ENCODE results near the gene FOXP1. TPM values are rescaled to one million over a fixed set of nuclear protein-coding genes. Genes with fewer than 3 reads are reported as not detected.
A peak's percentile ranks its signal among the peaks of the same experiment; 100 is the strongest.

Gene FOXP1
- total RNA-seq, 1 donor from 2014 or later, result 33.2 TPM

DNA sequence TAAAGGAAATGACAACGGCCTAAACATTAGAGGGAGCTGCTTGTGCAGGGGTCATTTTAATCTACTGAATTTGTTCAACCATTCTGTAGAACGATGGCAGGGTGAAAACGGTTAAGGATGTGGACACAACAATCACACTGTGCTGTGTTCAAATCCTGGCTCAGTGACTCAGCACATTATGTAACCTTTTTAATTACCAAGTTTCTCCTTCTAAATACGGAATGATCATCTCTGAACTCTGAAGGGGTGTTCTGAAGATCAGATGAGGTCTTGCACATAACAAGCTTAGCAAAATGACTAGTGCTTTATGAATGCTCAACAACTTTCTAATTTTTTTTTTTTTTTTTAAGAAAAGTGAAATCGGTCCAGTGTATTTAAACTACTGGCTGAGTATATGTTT is 592.8 kb downstream of the FOXP1 start:
- Histone ChIP-seq H3K4me3 (ENCODE audit: low read depth, low read length) (no peak overlapping the region), H3K27me3 (ENCODE audit: control insufficient read depth, insufficient read depth, low read length) (no peaks in the 10 kb centered on the region), H3K36me3 (ENCODE audit: control insufficient read depth, insufficient read depth, low read length) (peaks cover 4% of the 10 kb centered on the region)
- TF ChIP-seq, protein P1, sequence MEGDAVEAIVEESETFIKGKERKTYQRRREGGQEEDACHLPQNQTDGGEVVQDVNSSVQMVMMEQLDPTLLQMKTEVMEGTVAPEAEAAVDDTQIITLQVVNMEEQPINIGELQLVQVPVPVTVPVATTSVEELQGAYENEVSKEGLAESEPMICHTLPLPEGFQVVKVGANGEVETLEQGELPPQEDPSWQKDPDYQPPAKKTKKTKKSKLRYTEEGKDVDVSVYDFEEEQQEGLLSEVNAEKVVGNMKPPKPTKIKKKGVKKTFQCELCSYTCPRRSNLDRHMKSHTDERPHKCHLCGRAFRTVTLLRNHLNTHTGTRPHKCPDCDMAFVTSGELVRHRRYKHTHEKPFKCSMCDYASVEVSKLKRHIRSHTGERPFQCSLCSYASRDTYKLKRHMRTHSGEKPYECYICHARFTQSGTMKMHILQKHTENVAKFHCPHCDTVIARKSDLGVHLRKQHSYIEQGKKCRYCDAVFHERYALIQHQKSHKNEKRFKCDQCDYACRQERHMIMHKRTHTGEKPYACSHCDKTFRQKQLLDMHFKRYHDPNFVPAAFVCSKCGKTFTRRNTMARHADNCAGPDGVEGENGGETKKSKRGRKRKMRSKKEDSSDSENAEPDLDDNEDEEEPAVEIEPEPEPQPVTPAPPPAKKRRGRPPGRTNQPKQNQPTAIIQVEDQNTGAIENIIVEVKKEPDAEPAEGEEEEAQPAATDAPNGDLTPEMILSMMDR (IDR thresholded peaks at IDR 0.05; ENCODE audit: insufficient read depth, low read length, severe bottlenecking), result no peak
- no peak for DNase-seq (ENCODE audit: low read depth)
- no peak for FAIRE-seq

DNA sequence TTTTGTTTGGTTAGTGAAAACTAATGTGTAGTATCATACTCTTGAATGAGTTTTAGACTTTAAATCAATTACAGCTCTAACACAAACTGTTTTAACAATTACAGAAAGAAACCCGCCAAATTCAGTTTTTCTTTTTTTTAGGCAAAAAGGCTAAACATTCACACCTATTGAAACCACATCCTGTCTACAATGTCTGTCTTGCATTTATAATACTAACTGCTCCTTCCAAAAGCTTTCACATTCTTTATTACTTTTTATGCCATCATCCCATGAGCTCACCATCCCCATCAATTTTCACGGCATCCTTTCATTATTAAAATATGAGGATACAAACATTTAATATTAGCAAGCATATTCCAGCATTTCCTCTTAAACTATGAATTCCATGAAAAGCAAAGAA is 593.3 kb downstream of the FOXP1 start:
- TF ChIP-seq, protein P1 (IDR thresholded peaks at IDR 0.05; ENCODE audit: insufficient read depth, low read length, severe bottlenecking), result no peak
- Histone ChIP-seq H3K36me3 (ENCODE audit: control insufficient read depth, insufficient read depth, low read length) (peaks cover 4% of the 10 kb centered on the region), H3K27me3 (ENCODE audit: control insufficient read depth, insufficient read depth, low read length) (no peaks in the 10 kb centered on the region), H3K4me3 (ENCODE audit: low read depth, low read length) (no peak overlapping the region)
- FAIRE-seq (no peak), DNase-seq (ENCODE audit: low read depth) (no peak)

DNA sequence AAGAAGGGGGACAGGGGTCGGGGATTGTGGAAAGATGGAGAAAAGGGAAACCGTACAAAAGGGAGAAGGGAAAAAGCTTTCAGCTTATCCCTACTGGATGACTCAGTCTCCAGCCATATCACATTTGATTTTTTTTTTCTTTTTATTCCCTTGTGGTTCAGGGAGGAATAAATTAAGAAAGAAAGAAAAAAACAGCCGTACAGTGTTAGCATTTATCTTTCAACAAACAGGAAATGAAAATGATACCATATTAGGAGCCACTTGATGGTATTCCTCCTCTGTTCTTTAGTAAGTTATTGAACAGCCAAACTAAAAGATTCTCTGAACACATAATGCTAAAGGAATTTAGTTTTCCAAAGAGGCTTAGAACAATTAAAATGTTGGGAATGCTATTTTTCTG is 594.4 kb downstream of the FOXP1 start:
- no peaks in the 10 kb centered on the region for H3K27me3 ChIP-seq (ENCODE audit: control insufficient read depth, insufficient read depth, low read length)
- no peak overlapping the region for H3K4me3 ChIP-seq (ENCODE audit: low read depth, low read length)
- DNase-seq (ENCODE audit: low read depth) (peak; percentile 35), FAIRE-seq (no peak)
- peaks cover 6% of the 10 kb centered on the region for H3K36me3 ChIP-seq (ENCODE audit: control insufficient read depth, insufficient read depth, low read length)
- TF ChIP-seq, protein P1 (IDR thresholded peaks at IDR 0.05; ENCODE audit: insufficient read depth, low read length, severe bottlenecking), result no peak

DNA sequence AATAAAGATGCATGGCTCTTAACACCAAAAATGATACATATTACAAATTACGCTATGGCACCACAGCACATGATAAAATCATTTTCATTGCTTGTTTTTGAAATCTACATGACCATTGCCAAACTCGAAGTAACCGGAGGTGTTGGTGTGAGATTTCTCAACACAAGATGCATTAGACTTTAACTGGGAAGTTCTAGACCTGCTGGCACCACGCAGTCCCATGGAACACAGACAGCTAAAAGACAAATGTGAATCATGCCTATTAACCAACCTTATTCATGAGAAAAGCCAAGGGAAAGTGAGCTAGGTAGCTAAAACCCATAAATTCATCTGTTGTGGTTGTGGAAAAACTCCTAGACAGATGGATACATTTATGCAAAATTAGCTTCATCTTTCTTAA is 595.4 kb downstream of the FOXP1 start:
- TF ChIP-seq, protein P1 (IDR thresholded peaks at IDR 0.05; ENCODE audit: insufficient read depth, low read length, severe bottlenecking), result no peak
- Histone ChIP-seq H3K27me3 (ENCODE audit: control insufficient read depth, insufficient read depth, low read length) (no peaks in the 10 kb centered on the region), H3K4me3 (ENCODE audit: low read depth, low read length) (no peak overlapping the region), H3K36me3 (ENCODE audit: control insufficient read depth, insufficient read depth, low read length) (peaks cover 6% of the 10 kb centered on the region)
- DNase-seq (ENCODE audit: low read depth) (no peak), FAIRE-seq (no peak)

DNA sequence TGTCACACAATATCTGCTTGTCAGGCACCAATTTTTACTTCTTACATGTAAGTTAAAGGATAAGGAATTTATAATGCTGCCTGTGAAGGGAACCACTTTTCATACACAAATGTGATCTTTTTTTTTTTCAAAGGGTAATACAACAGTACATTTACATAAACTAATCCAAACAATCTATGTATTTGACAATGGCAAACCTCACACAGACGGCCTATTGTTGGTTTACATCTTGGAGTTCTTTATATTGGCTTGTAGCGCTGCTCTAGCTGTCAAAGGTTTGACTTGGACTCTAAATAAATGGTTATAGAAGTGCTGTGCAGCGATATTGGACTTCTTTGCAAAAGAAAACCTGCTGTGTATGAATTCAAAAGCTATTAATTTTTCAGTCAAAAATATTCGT is 598.0 kb downstream of the FOXP1 start:
- Histone ChIP-seq H3K36me3 (ENCODE audit: control insufficient read depth, insufficient read depth, low read length) (peaks cover 6% of the 10 kb centered on the region), H3K4me3 (ENCODE audit: low read depth, low read length) (no peak overlapping the region), H3K27me3 (ENCODE audit: control insufficient read depth, insufficient read depth, low read length) (no peaks in the 10 kb centered on the region)
- FAIRE-seq (no peak), DNase-seq (ENCODE audit: low read depth) (no peak)
- TF ChIP-seq, protein P1 (IDR thresholded peaks at IDR 0.05; ENCODE audit: insufficient read depth, low read length, severe bottlenecking), result no peak

DNA sequence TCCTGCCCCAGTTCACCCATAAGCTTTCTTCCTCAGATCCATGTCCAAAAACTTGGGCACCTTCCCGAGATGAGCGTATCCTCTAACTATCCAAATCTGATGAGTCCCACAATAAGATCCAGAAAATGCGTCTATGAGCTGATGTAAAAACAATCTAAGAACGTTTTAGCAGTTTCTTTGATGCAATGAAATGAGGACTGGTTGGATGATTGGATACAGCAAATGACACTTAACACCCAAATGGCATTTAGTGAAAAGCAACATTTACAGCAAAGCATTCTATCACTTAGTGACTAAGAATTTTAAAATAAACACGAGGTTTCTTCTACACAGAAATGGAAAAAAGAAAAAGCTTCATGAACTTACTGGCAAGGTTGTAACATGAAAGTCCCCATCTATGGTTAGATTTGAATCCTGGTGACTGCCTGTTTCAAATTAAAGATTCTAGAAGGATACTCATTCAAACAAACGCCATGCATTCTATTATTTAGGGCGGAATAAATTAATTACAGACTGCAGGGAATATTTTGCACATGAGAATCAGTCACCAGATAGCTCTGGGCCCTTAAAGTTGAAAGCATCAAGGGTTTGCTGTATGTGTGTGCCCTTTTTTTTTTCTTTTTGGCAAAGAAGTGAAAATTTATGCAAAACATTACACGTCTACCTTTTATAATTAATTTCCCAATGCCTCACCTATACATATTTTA is 598.6 kb downstream of the FOXP1 start:
- DNase-seq (ENCODE audit: low read depth), result no peak
- Histone ChIP-seq H3K36me3 (ENCODE audit: control insufficient read depth, insufficient read depth, low read length) (peaks cover 6% of the 10 kb centered on the region), H3K4me3 (ENCODE audit: low read depth, low read length) (no peak overlapping the region), H3K27me3 (ENCODE audit: control insufficient read depth, insufficient read depth, low read length) (no peaks in the 10 kb centered on the region)
- FAIRE-seq, result no peak
- TF ChIP-seq, protein P1 (IDR thresholded peaks at IDR 0.05; ENCODE audit: insufficient read depth, low read length, severe bottlenecking), result no peak

Data from bronchial epithelial cell (primary cell).